GM18951 (cell line): Measurements from ENCODE around the gene PARVB.
A peak's percentile ranks its signal among the peaks of the same experiment; 100 is the strongest.

Experiments
- POLR2A ChIP-seq: IDR thresholded peaks from 4 replicates; pipeline ENCODE4 v1.6.1; 2011; ENCODE audit warnings: mild to moderate bottlenecking; ENCODE audit not compliant: insufficient read length, insufficient read depth; ENCODE audit errors: extremely low read depth
- in situ Hi-C: fragments of 300-500 bp; cut with MboI; formaldehyde crosslinking; loops from one replicate; pipeline ENCODE4 v1.12.0; 2022; ENCODE audit warnings: low sequenced_read_pairs, mixed read lengths, inconsistent platforms; ENCODE audit not compliant: unreplicated experiment

The PARVB gene

DNA sequence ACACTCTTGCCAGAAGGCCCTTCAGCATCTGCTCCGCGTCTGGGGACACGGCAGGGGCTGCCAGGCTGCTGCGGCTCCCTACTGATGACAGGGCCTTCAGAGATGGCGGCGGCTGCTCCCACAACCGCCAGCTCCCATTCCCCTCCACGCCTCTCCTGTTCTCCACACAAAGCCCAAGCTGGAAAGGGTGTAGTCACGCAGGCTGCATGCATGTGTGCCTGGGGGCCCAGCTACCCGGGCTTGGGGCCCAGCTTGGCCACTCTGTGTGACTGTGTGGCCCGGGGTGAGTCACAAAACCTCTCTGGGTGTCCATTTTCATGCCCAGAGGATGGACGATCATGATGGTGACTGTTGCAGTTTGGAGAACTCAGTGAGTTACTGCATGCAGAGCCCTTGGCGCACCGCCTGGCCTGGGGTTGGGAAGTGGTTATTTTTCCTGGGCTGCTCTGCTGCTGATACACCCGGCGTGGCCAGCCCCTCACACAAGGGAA lies 31.7 kb upstream of the PARVB start:
- TF ChIP-seq POLR2A = no peak
- in situ Hi-C loops = no loop called here

DNA sequence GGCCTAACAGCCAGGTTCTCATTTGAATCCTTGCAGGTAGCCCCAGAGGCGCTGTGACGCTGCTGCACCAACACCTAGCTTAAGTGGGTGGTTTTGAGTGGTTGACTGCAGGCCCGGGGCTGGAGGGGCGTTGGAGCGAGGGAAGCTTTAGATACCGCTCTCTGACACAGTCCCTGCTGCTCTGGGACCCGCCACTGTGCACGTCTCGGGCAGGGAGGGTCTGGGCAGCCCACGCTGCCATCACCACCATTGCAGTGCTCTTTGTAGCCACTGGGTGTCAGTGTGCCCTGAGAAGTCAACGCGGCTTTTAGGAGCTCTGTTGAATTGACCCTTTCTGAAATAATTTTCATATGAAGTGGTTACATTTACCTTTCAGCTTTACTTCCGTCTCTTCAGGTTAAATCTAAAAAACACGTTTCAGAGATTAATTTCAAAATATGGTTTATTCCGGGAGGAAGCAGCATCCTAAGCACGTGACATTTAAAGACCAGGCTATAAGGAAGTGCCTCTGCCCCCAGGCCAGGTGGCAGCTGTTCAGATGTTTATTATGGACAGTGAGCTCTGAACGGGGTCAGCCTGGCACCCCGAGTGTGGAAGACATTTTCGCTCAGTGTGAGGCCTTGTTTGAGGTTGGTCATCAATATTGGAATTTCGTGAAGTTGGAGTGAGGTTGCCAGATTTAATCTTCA lies 30.9 kb upstream of the PARVB start:
- in situ Hi-C loops = no loop called here
- no peak for TF ChIP-seq POLR2A

DNA sequence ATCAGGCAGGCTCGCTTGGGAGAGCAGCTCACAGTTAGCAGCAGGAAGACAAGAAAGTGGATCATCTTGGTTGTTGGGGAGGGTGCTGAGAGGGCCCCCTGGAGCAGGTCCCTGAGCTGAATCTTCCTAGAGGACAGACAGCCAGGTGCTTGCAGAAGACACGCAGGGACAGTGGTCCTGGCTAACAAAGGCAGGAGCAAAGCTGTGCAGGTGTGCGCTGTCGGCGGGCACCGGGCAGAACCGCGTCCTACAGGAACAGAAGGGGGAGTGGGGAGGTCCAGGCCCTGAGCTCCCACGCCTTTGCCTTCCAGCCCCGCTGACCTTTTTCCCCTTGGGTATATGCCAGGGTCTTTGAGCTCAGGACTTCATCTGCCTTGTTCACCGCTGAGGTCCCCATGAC lies 30.1 kb upstream of the PARVB start:
- in situ Hi-C loops = no loop called here
- no peak for TF ChIP-seq POLR2A

DNA sequence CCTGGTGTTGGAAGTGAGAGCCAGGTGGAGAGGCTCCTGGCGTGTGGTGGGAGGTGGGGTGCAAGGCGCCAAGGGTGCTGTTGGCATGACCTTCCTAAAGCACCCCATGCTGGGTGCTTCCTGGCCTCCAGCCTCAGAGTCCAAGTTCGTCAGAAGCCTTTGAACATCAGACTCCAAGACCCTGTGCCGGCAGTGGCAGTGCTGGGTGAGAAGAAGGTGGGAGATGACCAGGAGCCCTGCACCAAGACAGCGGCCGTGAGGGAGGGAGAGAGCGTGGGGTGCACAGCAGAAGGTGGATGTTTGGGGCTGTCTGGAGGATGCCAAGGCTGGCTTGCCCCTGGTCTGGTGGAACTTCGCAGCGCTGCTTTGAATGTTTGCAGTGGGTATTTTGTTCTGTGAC lies 29.7 kb upstream of the PARVB start:
- TF ChIP-seq POLR2A = no peak
- in situ Hi-C loops = no loop called here

DNA sequence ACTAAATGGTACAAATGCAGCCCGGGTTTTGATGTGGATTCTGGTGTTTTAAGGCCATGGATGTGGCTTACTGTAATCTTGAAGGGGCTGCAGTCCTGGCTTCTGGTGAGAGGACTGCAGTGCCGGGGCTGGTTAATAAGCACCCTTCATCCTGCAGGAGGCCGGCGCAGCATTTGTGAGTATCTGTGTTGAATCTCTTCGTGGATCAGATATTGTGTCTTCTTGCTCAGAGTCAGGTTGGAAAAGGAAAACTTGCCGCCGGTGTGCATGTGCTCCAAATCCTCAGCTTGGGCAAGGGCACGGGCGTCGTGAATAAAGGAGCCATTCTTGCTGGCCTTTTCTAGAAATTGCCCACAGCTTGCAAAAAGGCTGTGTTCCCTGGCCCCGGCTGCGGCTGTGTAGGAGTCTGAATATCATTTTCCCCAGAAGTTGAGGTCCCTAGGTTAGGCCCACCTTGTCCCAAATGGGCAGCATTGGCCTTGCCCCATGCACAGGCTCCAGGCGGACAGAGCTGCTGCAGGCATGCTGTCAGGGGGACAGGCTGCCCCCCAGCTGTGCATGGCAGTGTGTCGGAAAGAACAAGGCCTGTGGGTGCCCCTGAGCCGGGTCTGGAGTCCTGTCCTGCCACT lies 28.9 kb upstream of the PARVB start:
- TF ChIP-seq POLR2A = no peak
- in situ Hi-C loops = loop anchor here (5.0 kb wide), 2 partner anchors 77 to 627 kb away; no protein-coding TSS in a partner anchor

DNA sequence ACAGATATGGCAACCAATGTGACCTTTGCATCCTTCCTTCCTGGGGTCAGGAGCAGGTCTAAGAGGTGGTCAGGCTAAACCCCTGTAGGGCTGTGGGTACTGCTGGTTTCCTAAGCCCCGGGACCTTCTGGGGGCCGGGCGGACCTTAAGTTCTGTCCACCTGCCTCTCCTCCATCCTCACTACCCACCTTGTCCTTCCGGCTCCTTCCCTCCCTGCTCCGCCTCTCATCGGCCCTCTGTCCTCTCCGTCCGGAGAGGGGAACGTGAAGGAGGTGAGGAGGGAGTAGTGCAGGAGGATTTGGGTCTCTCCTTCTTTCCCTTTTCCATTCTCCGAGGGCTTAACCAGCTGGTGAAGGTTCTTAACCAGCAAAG lies 28.3 kb upstream of the PARVB start:
- in situ Hi-C loops = loop anchor here (5.0 kb wide), 2 partner anchors 77 to 627 kb away; no protein-coding TSS in a partner anchor

DNA sequence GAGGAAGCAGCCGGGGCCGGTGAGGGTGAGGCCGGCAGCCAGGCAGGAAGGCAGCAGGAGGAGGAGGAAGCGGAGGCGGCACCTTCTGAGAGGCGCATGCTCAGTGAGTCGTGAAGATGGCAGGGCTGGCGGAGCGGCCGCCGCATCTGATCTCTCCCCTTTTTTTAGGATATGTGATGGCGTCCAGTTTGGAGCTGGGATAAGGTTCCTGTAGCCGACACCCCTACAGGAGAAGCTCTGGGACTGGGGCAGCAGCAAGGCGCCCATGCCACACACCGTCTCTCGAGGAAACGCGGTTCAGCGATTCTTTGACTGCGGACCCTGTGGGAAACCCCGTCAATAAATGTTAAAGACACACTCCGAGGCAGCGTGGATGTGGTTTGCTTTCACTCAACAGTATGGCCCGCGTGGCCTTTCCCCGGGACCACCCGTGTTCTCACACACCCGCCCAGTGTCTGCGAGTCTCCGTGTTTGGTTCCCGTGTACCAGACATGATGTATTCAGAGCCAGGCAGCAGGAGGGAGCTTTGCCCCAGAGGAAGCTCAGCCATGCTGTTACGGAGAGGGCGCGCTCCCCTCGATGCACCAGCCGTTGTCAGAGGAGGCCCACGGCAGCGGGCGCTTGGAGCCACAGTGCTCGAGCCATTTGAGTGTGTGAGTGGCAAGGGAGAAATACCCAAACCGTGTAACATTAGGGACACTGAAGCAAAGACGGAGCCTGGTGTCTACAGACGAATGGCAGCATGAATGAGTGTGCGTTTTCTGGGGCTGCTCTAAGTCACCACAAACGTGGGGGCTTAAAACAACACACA lies 27.7 kb upstream of the PARVB start:
- TF ChIP-seq POLR2A = peak; percentile 63
- in situ Hi-C loops = loop anchor here (5.0 kb wide), 2 partner anchors 76 to 626 kb away; no protein-coding TSS in a partner anchor

More for the DNA sequence above, 28.3 kb upstream of the PARVB start:
- TF ChIP-seq POLR2A = no peak

DNA sequence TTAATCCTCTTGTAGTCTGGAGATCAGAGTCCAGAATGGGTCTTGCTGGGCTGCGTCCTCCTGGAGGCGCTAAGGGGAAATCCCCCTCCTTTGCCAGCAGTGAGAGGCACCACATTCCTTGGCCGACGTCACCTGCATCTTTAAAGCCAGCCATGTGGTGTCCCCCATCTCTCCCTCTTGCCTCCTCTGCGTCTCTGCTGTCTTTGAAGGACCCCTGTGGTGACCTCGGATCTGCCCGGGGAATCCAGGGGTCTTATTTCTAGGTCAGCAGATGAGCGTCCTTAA lies 27.2 kb upstream of the PARVB start:
- in situ Hi-C loops = loop anchor here (5.0 kb wide), 2 partner anchors 75 to 625 kb away; no protein-coding TSS in a partner anchor
- no peak for TF ChIP-seq POLR2A

DNA sequence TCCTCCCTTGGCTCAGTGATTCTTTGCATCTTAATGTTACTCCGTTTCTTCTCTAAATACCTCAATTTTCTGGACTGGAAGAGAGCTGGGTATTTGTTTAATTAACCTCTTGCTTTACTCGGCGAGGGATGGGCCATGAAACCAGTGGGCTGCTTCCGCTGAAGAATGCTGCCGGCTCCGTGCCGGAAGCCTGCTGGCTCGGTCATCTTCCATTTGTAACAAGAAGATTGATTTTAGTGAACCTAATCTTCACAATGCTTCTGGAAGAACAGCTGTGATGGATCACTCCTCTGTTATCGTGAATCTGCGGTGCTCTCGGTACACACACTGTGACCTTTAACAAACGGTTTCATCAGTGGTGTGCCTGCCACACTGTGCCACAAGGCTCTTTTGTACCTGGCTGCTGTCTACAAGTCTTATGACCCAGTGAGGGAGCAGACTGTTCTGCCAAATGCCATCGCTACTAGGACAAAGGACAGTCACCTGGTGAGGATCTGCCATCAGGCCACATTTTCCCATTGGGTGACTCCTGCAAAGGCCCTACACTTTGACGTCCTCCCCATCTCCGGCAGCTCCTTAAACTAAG lies 25.3 kb upstream of the PARVB start:
- in situ Hi-C loops = loop anchor here (5.0 kb wide), 2 partner anchors 74 to 624 kb away; no protein-coding TSS in a partner anchor
- no peak for TF ChIP-seq POLR2A

DNA sequence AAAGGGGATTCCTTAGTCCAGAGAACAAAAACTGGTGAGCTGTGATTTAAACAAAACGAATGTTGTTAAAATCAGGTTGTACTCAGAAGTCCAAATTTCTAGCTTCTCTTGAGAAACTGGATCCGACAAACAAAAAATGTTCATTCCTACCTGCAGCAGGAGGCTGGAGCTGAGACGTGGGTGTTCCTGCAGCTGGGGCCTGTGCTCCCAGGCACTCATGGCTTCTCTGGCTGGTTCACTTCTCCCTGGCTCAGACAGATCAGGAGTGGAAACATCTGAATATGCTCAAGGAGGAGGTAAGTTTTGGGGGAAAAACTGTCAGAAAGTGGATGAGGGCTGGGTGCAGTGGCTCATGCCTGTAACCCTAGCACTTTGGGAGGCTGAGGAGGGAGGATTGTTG lies 24.7 kb upstream of the PARVB start:
- in situ Hi-C loops = loop anchor here (5.0 kb wide), 2 partner anchors 73 to 623 kb away; no protein-coding TSS in a partner anchor

DNA sequence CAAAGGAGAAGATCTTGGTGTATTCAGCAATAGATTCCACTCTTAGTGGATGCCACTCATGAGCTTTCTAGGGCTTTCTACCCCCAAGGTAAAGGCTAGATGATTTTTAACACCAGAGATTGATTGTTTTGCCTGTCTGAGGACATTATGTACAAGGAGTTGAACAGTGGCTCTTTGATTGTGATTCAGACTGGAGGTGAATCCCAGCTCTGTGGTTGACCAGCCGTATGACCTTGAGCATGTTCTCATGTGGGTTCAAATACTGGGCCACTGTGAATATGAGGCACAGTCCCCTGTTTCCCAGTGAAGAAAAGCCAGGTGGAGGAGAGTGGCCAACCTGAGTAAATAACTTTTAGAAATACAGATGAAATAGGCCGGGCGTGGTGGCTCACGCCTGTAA lies 24.0 kb upstream of the PARVB start:
- TF ChIP-seq POLR2A = no peak
- in situ Hi-C loops = no loop called here

More for the DNA sequence above, 24.7 kb upstream of the PARVB start:
- TF ChIP-seq POLR2A = no peak

DNA sequence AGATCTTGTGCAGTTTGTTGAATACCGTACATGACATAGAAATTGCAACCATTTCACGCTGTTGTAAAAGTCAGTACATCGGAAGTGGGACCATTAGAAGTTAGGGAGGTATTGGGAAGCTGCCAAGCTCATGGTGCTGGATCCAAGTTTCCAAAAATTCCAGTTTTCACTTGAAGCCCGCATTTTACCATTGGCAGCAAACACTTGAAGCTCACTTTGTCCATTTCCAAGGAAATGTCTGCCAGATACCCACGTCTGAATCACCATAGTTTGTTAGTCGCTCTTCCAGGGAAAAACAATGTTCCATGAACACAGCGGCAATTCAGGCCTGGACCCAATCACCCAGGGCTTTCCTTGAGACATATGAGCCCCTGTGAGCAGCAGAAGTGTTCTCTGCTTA lies 22.6 kb upstream of the PARVB start:
- in situ Hi-C loops = no loop called here
- no peak for TF ChIP-seq POLR2A

DNA sequence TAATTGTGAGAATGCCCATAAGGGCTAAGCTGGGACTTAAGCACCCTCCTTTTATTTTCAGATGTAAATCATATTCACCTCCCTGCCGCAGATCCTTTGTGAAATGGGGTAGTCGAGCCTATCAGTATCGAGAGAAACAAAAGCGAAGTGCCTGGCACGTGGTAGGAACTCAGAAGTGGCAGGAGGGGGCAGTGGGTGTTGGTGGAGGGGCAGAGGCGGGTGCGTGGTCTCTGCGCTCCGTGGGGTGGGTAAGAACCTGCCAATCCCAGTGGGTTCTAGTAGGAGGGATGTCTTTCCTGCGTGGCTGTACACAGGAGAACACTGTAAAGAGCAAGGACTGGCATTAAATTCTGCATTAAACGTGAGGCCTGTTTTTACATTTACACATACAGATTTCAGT lies 21.8 kb upstream of the PARVB start:
- TF ChIP-seq POLR2A = no peak
- in situ Hi-C loops = no loop called here
